NB4 (cell line): ENCODE data around the gene THBS4.

Source experiments
- CTCF ChIP-seq: IDR thresholded peaks from one replicate; pipeline ENCODE4 v1.5.1; 2012; ENCODE audit warnings: low read depth, low read length
- POLR2A ChIP-seq: IDR thresholded peaks from 2 replicates; pipeline ENCODE4 v1.6.1; 2011; ENCODE audit warnings: mild to moderate bottlenecking; ENCODE audit not compliant: insufficient read length; ENCODE audit errors: extremely low read depth

GRCh38 chr5:80064124-80064523, 29.0 kb downstream of the THBS4 start:
- TF ChIP-seq POLR2A, result no peak
- TF ChIP-seq CTCF, result no peak
